HepG2 (cell line): ENCODE measurements around the gene HTR1D.

Experiments
- AFF4 ChIP-seq: sonication (generic); formaldehyde crosslinking; IDR thresholded peaks from 2 replicates; pipeline ENCODE4 v1.4.0; 2020; ENCODE audit warnings: missing genetic modification reagents
- ARID2 ChIP-seq: sonication (generic); formaldehyde crosslinking; IDR thresholded peaks from 2 replicates; pipeline ENCODE4 v1.8.1; 2022; ENCODE audit warnings: mild to moderate bottlenecking, missing genetic modification reagents, borderline replicate concordance
- ATF7 ChIP-seq, 2 experiments: fragments of 450-650 bp in 1 of 2; sonication (generic) in 1 of 2; formaldehyde crosslinking in 1 of 2; IDR thresholded peaks; 2 replicates each; pipeline versions ENCODE4 v1.4.0 to v1.6.1; 2016 to 2020; ENCODE audit warnings: antibody characterized with exemption in 1 of 2, mild to moderate bottlenecking in 1 of 2, missing genetic modification reagents in 1 of 2
- CTCF ChIP-seq: sonication (generic); formaldehyde crosslinking; IDR thresholded peaks from 2 replicates; pipeline ENCODE4 v1.5.0; 2020; ENCODE audit warnings: mild to moderate bottlenecking, missing genetic modification reagents, moderate library complexity
- EP300 ChIP-seq, 3 experiments: sonication (generic) in 1 of 3; formaldehyde crosslinking in 1 of 3; IDR thresholded peaks; 2 replicates each; pipeline versions ENCODE4 v1.5.1 to v1.6.1; 2011 to 2020; ENCODE audit warnings: low read depth in 2 of 3, low read length in 2 of 3, borderline replicate concordance in 1 of 3, improper control_type of control experiment in 1 of 3, mild to moderate bottlenecking in 1 of 3, missing genetic modification reagents in 1 of 3, moderate library complexity in 1 of 3
- HNF4A ChIP-seq: sonication (generic); formaldehyde crosslinking; IDR thresholded peaks from 2 replicates; pipeline ENCODE4 v1.4.0; 2020; ENCODE audit warnings: missing genetic modification reagents
- POLR2A ChIP-seq, 2 experiments: IDR thresholded peaks; 2 replicates each; pipeline ENCODE4 v1.6.1; 2011; ENCODE audit warnings: low read depth in 2 of 2, low read length in 2 of 2, mild to moderate bottlenecking in 1 of 2, moderate library complexity in 1 of 2; ENCODE audit not compliant: insufficient read depth in 1 of 2
- SMC3 ChIP-seq: IDR thresholded peaks from 2 replicates; pipeline ENCODE4 v1.6.1; 2011; ENCODE audit warnings: low read length, improper control_type of control experiment
- SUZ12 ChIP-seq: fragments of 150-350 bp; IDR thresholded peaks from 2 replicates; pipeline ENCODE4 v1.6.1; 2014; ENCODE audit warnings: low read depth, low read length
- ZHX2 ChIP-seq, 2 experiments: sonication (generic) in 1 of 2; formaldehyde crosslinking in 1 of 2; IDR thresholded peaks; 2 replicates each; pipeline versions ENCODE4 v1.6.1 to v1.9.0; 2014 to 2022; ENCODE audit warnings: antibody characterized with exemption in 1 of 2, borderline replicate concordance in 1 of 2, inconsistent platforms in 1 of 2, low read depth in 1 of 2, missing genetic modification reagents in 1 of 2
- ZKSCAN8 ChIP-seq: IDR thresholded peaks from 2 replicates; pipeline ENCODE4 v1.6.1; 2016; ENCODE audit warnings: borderline replicate concordance, missing genetic modification reagents, missing compliant biosample characterization
- ZNF17 ChIP-seq: sonication (generic); formaldehyde crosslinking; IDR thresholded peaks from 2 replicates; pipeline ENCODE4 v1.5.0; 2020; ENCODE audit warnings: mild to moderate bottlenecking, missing genetic modification reagents
- TF ChIP-seq, protein P1 (sequence below): sonication (generic); formaldehyde crosslinking; IDR thresholded peaks from 2 replicates; pipeline ENCODE4 v1.4.0; 2020; ENCODE audit warnings: missing genetic modification reagents

GRCh38 chr1:23152966-23153684, 64.2 kb downstream of the HTR1D start:
- no peak for TF ChIP-seq POLR2A (IDR thresholded peaks at IDR 0.05; ENCODE audit: insufficient read depth in 1 of 2, low read depth in 2 of 2, low read length in 2 of 2)
- TF ChIP-seq ZHX2 (IDR thresholded peaks at IDR 0.05; ENCODE audit: low read depth) = no peak
- TF ChIP-seq ZHX2 (CRISPR knock-in tag; IDR thresholded peaks at IDR 0.05; ENCODE audit: borderline replicate concordance) = no peak
- TF ChIP-seq ARID2 (CRISPR knock-in tag) = no peak
- no peak for TF ChIP-seq ZKSCAN8 (CRISPR knock-in tag)
- no peak for TF ChIP-seq SUZ12
- TF ChIP-seq, protein P1, sequence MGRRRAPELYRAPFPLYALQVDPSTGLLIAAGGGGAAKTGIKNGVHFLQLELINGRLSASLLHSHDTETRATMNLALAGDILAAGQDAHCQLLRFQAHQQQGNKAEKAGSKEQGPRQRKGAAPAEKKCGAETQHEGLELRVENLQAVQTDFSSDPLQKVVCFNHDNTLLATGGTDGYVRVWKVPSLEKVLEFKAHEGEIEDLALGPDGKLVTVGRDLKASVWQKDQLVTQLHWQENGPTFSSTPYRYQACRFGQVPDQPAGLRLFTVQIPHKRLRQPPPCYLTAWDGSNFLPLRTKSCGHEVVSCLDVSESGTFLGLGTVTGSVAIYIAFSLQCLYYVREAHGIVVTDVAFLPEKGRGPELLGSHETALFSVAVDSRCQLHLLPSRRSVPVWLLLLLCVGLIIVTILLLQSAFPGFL (CRISPR knock-in tag) = no peak
- TF ChIP-seq CTCF (CRISPR knock-in tag) = no peak
- TF ChIP-seq HNF4A (CRISPR knock-in tag) = no peak
- no peak for TF ChIP-seq ATF7 (IDR thresholded peaks at IDR 0.05)
- TF ChIP-seq ATF7 (CRISPR knock-in tag; IDR thresholded peaks at IDR 0.05) = no peak
- no peak for TF ChIP-seq ZNF17 (CRISPR knock-in tag)
- no peak for TF ChIP-seq SMC3
- TF ChIP-seq AFF4 (CRISPR knock-in tag) = no peak
- TF ChIP-seq EP300 (IDR thresholded peaks at IDR 0.05; ENCODE audit: low read depth in 2 of 2, low read length in 2 of 2) = no peak
- TF ChIP-seq EP300 (CRISPR knock-in tag; IDR thresholded peaks at IDR 0.05; ENCODE audit: borderline replicate concordance) = no peak
